K562 (cell line): ENCODE data around the gene MAP2K4. TPM values are rescaled to one million over a fixed set of nuclear protein-coding genes. Genes with fewer than 3 reads are reported as not detected.
A peak's percentile ranks its signal among the peaks of the same experiment; 100 is the strongest.

ENCODE experiments used
- DNMT1 ChIP-seq: fragments of 450-650 bp; IDR thresholded peaks from 2 replicates; pipeline ENCODE4 v1.6.1; 2016; ENCODE audit warnings: antibody characterized with exemption, mild to moderate bottlenecking
- ETV5 ChIP-seq: sonication (generic); formaldehyde crosslinking; IDR thresholded peaks from 2 replicates; pipeline ENCODE4 v1.4.0; 2020; ENCODE audit warnings: low read depth, mild to moderate bottlenecking, missing genetic modification reagents
- HDAC2 ChIP-seq: fragments of 450-650 bp; IDR thresholded peaks from 2 replicates; pipeline ENCODE4 v1.6.1; 2016; ENCODE audit warnings: mild to moderate bottlenecking
- KDM4B ChIP-seq, 2 experiments: fragments of 450-650 bp in 1 of 2; sonication (generic) in 1 of 2; IDR thresholded peaks; 2 replicates each; pipeline ENCODE4 v1.6.1; 2016 to 2017; ENCODE audit warnings: borderline replicate concordance in 2 of 2, antibody characterized with exemption in 1 of 2, low read depth in 1 of 2, mild to moderate bottlenecking in 1 of 2
- LEF1 ChIP-seq: fragments of 450-650 bp; IDR thresholded peaks from 2 replicates; pipeline ENCODE4 v1.6.1; 2016; ENCODE audit warnings: mild to moderate bottlenecking
- NFIX ChIP-seq: fragments of 250-450 bp; sonication (Bioruptor Pico); IDR thresholded peaks from 2 replicates; pipeline ENCODE4 v1.4.0; 2020; ENCODE audit warnings: low read depth, mild to moderate bottlenecking, moderate library complexity
- RHOXF2B ChIP-seq: fragments of 250-450 bp; sonication (Bioruptor Pico); conservative IDR thresholded peaks from 2 replicates; pipeline ENCODE4 v1.5.1; 2021
- SETDB1 ChIP-seq: IDR thresholded peaks from one replicate; pipeline ENCODE4 v1.6.1; 2012; ENCODE audit warnings: low read length, control low read depth, inconsistent platforms
- ZNF551 ChIP-seq: fragments of 250-450 bp; sonication (Bioruptor Pico); IDR thresholded peaks from 2 replicates; pipeline ENCODE4 v1.5.0; 2021; ENCODE audit warnings: mild to moderate bottlenecking, moderate library complexity
- ZNF76 ChIP-seq: fragments of 250-450 bp; sonication (Bioruptor Pico); IDR thresholded peaks from 2 replicates; pipeline ENCODE4 v1.4.0; 2020; ENCODE audit warnings: mild to moderate bottlenecking, moderate library complexity, borderline replicate concordance
- ZNF764 ChIP-seq: fragments of 250-450 bp; sonication (Bioruptor Pico); IDR thresholded peaks from 2 replicates; pipeline ENCODE4 v1.4.0; 2020; ENCODE audit warnings: low read depth, mild to moderate bottlenecking, moderate library complexity
- polyA plus RNA-seq, 8 experiments: library from polyadenylated mRNA; depleted of rRNA in 4 of 8; stranded (reverse) in 5 of 8; unstranded in 3 of 8; fragments of >200 nt; fragmentation: Nextera tagmentation in 2 of 8; fragmentation: Illumina TruSeq in 1 of 8; extraction: Ambion mirVana in 2 of 8; extraction: Trizol in 1 of 8; gene quantifications; 2 replicates each; pipeline versions ENCODE4 v1.2.1 to v1.2.3, GENCODE V29; 2011 to 2014; ENCODE audit warnings: inconsistent platforms in 1 of 8, missing spikeins in 1 of 8
- total RNA-seq, 7 experiments: library from RNA; depleted of rRNA in 6 of 7; stranded (reverse); fragments of >200 nt in 6 of 7; fragmentation: Illumina TruSeq in 2 of 7; extraction: Trizol in 2 of 7; gene quantifications; 2 replicates each; pipeline versions ENCODE4 v1.2.1 to v1.2.3, GENCODE V29; 2011 to 2021; ENCODE audit warnings: low replicate concordance in 1 of 7
- TF ChIP-seq, protein P1 (sequence below): sonication (generic); formaldehyde crosslinking; IDR thresholded peaks from 2 replicates; pipeline ENCODE4 v1.8.0; 2022; ENCODE audit warnings: mild to moderate bottlenecking, missing genetic modification reagents
- TF ChIP-seq, protein P2 (sequence below): fragments of 250-450 bp; sonication (Bioruptor Pico); IDR thresholded peaks from 2 replicates; pipeline ENCODE4 v1.6.1; 2021; ENCODE audit warnings: mild to moderate bottlenecking
- TF ChIP-seq, protein P3 (sequence below): fragments of 450-650 bp; IDR thresholded peaks from 2 replicates; pipeline ENCODE4 v1.6.1; 2014; ENCODE audit warnings: low read depth, mild to moderate bottlenecking, moderate library complexity, borderline replicate concordance
- TF ChIP-seq, protein P4 (sequence below): fragments of 450-650 bp; IDR thresholded peaks from 2 replicates; pipeline ENCODE4 v1.6.1; 2016
- TF ChIP-seq, protein P5 (sequence below): fragments of 450-650 bp; IDR thresholded peaks from 2 replicates; pipeline ENCODE4 v1.6.1; 2018; ENCODE audit not compliant: partially characterized antibody

Gene MAP2K4
- total and polyA plus RNA-seq, 9 of the 15 experiments (the other 6 are each of a cell fraction or from before 2014, with no cell fraction given): 3.0 to 15.9 (median 10.8) TPM

DNA sequence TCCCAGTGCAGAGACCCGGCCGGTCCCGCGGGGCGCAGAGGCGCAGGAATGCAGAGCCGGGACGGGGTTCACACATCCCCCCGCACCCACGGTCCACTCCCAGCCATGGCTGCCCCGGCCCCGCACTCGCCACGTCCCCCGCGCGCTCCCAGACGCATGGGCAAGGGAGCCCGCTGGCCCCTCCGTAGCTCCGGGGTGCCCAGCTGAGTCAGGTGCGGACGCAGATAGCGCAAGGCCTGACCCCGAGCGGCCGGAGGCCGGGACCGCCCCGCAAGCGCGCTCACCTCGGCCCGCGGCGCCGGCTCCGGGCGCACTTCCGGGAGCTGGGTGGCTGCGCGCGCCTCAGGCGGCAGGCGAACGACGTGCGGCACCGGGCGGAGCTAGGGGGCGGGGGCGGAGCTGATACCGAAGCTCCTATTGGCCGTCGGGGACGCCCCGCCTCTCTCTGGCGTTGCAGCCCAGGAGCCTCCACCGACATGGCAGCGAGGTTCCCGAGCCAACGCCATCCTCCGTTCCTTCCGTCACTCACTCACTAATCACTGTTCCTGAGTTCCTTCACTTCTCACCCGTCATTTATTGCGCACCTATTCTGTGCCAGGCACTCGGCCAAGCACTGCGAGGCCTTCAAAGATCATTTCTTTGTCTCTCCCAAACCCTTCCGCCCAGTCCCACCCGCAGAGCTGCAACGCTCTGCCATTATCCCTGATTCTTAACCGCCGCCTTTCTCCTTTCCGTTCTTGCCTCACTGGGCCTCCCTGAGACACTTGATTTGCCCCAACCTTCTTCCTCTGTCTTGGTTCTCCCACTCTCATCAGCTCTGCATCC is 23.3 kb upstream of the MAP2K4 start, which contains the start of gene ZNF18 (continued):
- TF ChIP-seq, protein P1, sequence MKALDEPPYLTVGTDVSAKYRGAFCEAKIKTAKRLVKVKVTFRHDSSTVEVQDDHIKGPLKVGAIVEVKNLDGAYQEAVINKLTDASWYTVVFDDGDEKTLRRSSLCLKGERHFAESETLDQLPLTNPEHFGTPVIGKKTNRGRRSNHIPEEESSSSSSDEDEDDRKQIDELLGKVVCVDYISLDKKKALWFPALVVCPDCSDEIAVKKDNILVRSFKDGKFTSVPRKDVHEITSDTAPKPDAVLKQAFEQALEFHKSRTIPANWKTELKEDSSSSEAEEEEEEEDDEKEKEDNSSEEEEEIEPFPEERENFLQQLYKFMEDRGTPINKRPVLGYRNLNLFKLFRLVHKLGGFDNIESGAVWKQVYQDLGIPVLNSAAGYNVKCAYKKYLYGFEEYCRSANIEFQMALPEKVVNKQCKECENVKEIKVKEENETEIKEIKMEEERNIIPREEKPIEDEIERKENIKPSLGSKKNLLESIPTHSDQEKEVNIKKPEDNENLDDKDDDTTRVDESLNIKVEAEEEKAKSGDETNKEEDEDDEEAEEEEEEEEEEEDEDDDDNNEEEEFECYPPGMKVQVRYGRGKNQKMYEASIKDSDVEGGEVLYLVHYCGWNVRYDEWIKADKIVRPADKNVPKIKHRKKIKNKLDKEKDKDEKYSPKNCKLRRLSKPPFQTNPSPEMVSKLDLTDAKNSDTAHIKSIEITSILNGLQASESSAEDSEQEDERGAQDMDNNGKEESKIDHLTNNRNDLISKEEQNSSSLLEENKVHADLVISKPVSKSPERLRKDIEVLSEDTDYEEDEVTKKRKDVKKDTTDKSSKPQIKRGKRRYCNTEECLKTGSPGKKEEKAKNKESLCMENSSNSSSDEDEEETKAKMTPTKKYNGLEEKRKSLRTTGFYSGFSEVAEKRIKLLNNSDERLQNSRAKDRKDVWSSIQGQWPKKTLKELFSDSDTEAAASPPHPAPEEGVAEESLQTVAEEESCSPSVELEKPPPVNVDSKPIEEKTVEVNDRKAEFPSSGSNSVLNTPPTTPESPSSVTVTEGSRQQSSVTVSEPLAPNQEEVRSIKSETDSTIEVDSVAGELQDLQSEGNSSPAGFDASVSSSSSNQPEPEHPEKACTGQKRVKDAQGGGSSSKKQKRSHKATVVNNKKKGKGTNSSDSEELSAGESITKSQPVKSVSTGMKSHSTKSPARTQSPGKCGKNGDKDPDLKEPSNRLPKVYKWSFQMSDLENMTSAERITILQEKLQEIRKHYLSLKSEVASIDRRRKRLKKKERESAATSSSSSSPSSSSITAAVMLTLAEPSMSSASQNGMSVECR (CRISPR knock-in tag): peak; percentile 60; the same call in 1 of the 2 replicates
- TF ChIP-seq ETV5 (CRISPR knock-in tag): no peak
- TF ChIP-seq NFIX (CRISPR knock-in tag): no peak
- no peak for TF ChIP-seq SETDB1
- no peak for TF ChIP-seq ZNF551
- TF ChIP-seq, protein P2, sequence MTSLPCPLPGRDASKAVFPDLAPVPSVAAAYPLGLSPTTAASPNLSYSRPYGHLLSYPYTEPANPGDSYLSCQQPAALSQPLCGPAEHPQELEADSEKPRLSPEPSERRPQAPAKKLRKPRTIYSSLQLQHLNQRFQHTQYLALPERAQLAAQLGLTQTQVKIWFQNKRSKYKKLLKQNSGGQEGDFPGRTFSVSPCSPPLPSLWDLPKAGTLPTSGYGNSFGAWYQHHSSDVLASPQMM (CRISPR knock-in tag): no peak
- no peak for TF ChIP-seq RHOXF2B (CRISPR knock-in tag)
- TF ChIP-seq, protein P3, sequence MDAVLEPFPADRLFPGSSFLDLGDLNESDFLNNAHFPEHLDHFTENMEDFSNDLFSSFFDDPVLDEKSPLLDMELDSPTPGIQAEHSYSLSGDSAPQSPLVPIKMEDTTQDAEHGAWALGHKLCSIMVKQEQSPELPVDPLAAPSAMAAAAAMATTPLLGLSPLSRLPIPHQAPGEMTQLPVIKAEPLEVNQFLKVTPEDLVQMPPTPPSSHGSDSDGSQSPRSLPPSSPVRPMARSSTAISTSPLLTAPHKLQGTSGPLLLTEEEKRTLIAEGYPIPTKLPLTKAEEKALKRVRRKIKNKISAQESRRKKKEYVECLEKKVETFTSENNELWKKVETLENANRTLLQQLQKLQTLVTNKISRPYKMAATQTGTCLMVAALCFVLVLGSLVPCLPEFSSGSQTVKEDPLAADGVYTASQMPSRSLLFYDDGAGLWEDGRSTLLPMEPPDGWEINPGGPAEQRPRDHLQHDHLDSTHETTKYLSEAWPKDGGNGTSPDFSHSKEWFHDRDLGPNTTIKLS: no peak; the same call in 1 of the 2 replicates
- TF ChIP-seq HDAC2: no peak
- TF ChIP-seq KDM4B (IDR thresholded peaks at IDR 0.05; ENCODE audit: borderline replicate concordance in 2 of 2, low read depth in 1 of 2): no peak
- TF ChIP-seq ZNF76 (CRISPR knock-in tag): no peak
- no peak for TF ChIP-seq ZNF764 (CRISPR knock-in tag)
- no peak for TF ChIP-seq DNMT1
- TF ChIP-seq, protein P4, sequence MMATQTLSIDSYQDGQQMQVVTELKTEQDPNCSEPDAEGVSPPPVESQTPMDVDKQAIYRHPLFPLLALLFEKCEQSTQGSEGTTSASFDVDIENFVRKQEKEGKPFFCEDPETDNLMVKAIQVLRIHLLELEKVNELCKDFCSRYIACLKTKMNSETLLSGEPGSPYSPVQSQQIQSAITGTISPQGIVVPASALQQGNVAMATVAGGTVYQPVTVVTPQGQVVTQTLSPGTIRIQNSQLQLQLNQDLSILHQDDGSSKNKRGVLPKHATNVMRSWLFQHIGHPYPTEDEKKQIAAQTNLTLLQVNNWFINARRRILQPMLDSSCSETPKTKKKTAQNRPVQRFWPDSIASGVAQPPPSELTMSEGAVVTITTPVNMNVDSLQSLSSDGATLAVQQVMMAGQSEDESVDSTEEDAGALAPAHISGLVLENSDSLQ: peak; percentile 55; the same call in 1 of the 2 replicates
- no peak for TF ChIP-seq LEF1
- TF ChIP-seq, protein P5, sequence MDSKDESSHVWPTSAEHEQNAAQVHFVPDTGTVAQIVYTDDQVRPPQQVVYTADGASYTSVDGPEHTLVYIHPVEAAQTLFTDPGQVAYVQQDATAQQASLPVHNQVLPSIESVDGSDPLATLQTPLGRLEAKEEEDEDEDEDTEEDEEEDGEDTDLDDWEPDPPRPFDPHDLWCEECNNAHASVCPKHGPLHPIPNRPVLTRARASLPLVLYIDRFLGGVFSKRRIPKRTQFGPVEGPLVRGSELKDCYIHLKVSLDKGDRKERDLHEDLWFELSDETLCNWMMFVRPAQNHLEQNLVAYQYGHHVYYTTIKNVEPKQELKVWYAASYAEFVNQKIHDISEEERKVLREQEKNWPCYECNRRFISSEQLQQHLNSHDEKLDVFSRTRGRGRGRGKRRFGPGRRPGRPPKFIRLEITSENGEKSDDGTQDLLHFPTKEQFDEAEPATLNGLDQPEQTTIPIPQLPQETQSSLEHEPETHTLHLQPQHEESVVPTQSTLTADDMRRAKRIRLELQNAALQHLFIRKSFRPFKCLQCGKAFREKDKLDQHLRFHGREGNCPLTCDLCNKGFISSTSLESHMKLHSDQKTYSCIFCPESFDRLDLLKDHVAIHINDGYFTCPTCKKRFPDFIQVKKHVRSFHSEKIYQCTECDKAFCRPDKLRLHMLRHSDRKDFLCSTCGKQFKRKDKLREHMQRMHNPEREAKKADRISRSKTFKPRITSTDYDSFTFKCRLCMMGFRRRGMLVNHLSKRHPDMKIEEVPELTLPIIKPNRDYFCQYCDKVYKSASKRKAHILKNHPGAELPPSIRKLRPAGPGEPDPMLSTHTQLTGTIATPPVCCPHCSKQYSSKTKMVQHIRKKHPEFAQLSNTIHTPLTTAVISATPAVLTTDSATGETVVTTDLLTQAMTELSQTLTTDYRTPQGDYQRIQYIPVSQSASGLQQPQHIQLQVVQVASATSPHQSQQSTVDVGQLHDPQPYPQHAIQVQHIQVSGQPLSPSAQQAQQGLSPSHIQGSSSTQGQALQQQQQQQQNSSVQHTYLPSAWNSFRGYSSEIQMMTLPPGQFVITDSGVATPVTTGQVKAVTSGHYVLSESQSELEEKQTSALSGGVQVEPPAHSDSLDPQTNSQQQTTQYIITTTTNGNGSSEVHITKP: no peak
